Mesothelial cell of epicardium (in vitro differentiated cells): Measurements from ENCODE around the gene FANCL. TPM values are rescaled to one million over a fixed set of nuclear protein-coding genes. Genes with fewer than 3 reads are reported as not detected.

ENCODE experiments used
- DNase-seq, 2 experiments: peaks; one replicate each; pipeline ENCODE4 v3.0.0; 2021; ENCODE audit warnings: low spot score in 2 of 2; ENCODE audit not compliant: unreplicated experiment in 2 of 2
- H3K27ac Mint-ChIP-seq: 2 replicates; pipeline ENCODE4 v1.8.0; 2021; ENCODE audit warnings: mixed read lengths
- H3K27me3 Mint-ChIP-seq: 2 replicates; pipeline ENCODE4 v1.8.0; 2021; ENCODE audit warnings: low read depth, mixed read lengths
- H3K36me3 Mint-ChIP-seq: 2 replicates; pipeline ENCODE4 v1.8.0; 2021; ENCODE audit warnings: mixed read lengths
- H3K4me1 Mint-ChIP-seq: 2 replicates; pipeline ENCODE4 v1.8.0; 2021; ENCODE audit warnings: mixed read lengths
- H3K4me3 Mint-ChIP-seq: 2 replicates; pipeline ENCODE4 v1.8.0; 2021; ENCODE audit warnings: mild to moderate bottlenecking, moderate library complexity, mixed read lengths
- H3K9me3 Mint-ChIP-seq: 2 replicates; pipeline ENCODE4 v1.8.0; 2021; ENCODE audit warnings: mixed read lengths
- CTCF ChIP-seq: fragments of 200-600 bp; sonication (generic); IDR thresholded peaks from one replicate; pipeline ENCODE4 v1.5.0; 2021; ENCODE audit warnings: antibody characterized with exemption; ENCODE audit not compliant: unreplicated experiment
- total RNA-seq: library from RNA; stranded (reverse); gene quantifications from 3 replicates; pipeline ENCODE4 v1.2.1, GENCODE V29; 2021

The FANCL gene
- total RNA-seq, 1 donor from 2014 or later, result 39.6 TPM

- no peak overlapping the region for H3K27ac Mint-ChIP-seq
- DNase-seq, result no peak
- H3K27me3 Mint-ChIP-seq, result no peaks in the 10 kb centered on the region
- peaks cover 17% of the 10 kb centered on the region for H3K36me3 Mint-ChIP-seq
- no peak overlapping the region for H3K4me3 Mint-ChIP-seq
- peaks cover 14% of the 10 kb centered on the region for H3K9me3 Mint-ChIP-seq
- no peak for TF ChIP-seq CTCF
- H3K4me1 Mint-ChIP-seq, result peaks cover 40% of the 10 kb centered on the region
Observed at GRCh38 chr2:58237741-58238140, 3.4 kb downstream of the FANCL start.

GRCh38 chr2:58235984-58236383 lies 5.1 kb downstream of the FANCL start:
- no peak for TF ChIP-seq CTCF
- H3K36me3 Mint-ChIP-seq, result peaks cover 17% of the 10 kb centered on the region
- H3K27me3 Mint-ChIP-seq, result no peaks in the 10 kb centered on the region
- peaks cover 14% of the 10 kb centered on the region for H3K9me3 Mint-ChIP-seq
- no peak for DNase-seq
- no peak overlapping the region for H3K4me3 Mint-ChIP-seq
- H3K27ac Mint-ChIP-seq, result no peak overlapping the region
- H3K4me1 Mint-ChIP-seq, result peaks cover 38% of the 10 kb centered on the region

- Mint-ChIP-seq H3K4me3 (no peak overlapping the region), H3K27ac (no peak overlapping the region), H3K36me3 (peaks cover 17% of the 10 kb centered on the region), H3K4me1 (peaks cover 32% of the 10 kb centered on the region), H3K27me3 (no peaks in the 10 kb centered on the region), H3K9me3 (peaks cover 14% of the 10 kb centered on the region)
- no peak for TF ChIP-seq CTCF
- no peak for DNase-seq
Observed at GRCh38 chr2:58235170-58235569, 6.0 kb downstream of the FANCL start.

- no peak for DNase-seq
- Mint-ChIP-seq H3K4me3 (no peak overlapping the region), H3K36me3 (peaks cover 19% of the 10 kb centered on the region), H3K4me1 (peaks cover 5% of the 10 kb centered on the region), H3K27me3 (no peaks in the 10 kb centered on the region), H3K27ac (no peak overlapping the region), H3K9me3 (no peaks in the 10 kb centered on the region)
- no peak for TF ChIP-seq CTCF
Observed at GRCh38 chr2:58228299-58228698, 12.8 kb downstream of the FANCL start.

- Mint-ChIP-seq H3K4me3 (no peak overlapping the region), H3K9me3 (no peaks in the 10 kb centered on the region), H3K4me1 (no peaks in the 10 kb centered on the region), H3K27me3 (no peaks in the 10 kb centered on the region), H3K27ac (no peak overlapping the region), H3K36me3 (peaks cover 19% of the 10 kb centered on the region)
- no peak for TF ChIP-seq CTCF
- no peak for DNase-seq
Observed at GRCh38 chr2:58227171-58227917, 13.8 kb downstream of the FANCL start.
